AG04449 (cell line): ENCODE measurements around the gene POLH.

ENCODE experiments used
- CTCF ChIA-PET: fragments of 350-600 bp; formaldehyde crosslinking; extraction: SDS; loops from one replicate; lab custom pipeline; 2021; ENCODE audit warnings: antibody characterized with exemption; lab: Yijun Ruan, JAX
- POLR2A ChIA-PET: fragments of 400-600, 350-600 bp; formaldehyde crosslinking; extraction: SDS; loops from one replicate; lab custom pipeline; 2020; ENCODE audit warnings: antibody characterized with exemption, inconsistent platforms; lab: Yijun Ruan, JAX
- DNase-seq: peaks from one replicate; pipeline ENCODE4 v3.0.0-alpha.2; 2010; ENCODE audit warnings: low read depth, low spot score
- H3K4me3 ChIP-seq: 2 replicates; pipeline ENCODE4 v1.5.1; 2011; ENCODE audit warnings: low read depth, mild to moderate bottlenecking, control low read depth, low read length
- TF ChIP-seq, protein P1 (sequence below): IDR thresholded peaks from one replicate; pipeline ENCODE4 v1.5.1; 2011; ENCODE audit warnings: mild to moderate bottlenecking, moderate library complexity, low read length, control low read depth, inconsistent platforms; ENCODE audit not compliant: insufficient read depth; ENCODE audit errors: missing control alignments

The POLH gene

DNA sequence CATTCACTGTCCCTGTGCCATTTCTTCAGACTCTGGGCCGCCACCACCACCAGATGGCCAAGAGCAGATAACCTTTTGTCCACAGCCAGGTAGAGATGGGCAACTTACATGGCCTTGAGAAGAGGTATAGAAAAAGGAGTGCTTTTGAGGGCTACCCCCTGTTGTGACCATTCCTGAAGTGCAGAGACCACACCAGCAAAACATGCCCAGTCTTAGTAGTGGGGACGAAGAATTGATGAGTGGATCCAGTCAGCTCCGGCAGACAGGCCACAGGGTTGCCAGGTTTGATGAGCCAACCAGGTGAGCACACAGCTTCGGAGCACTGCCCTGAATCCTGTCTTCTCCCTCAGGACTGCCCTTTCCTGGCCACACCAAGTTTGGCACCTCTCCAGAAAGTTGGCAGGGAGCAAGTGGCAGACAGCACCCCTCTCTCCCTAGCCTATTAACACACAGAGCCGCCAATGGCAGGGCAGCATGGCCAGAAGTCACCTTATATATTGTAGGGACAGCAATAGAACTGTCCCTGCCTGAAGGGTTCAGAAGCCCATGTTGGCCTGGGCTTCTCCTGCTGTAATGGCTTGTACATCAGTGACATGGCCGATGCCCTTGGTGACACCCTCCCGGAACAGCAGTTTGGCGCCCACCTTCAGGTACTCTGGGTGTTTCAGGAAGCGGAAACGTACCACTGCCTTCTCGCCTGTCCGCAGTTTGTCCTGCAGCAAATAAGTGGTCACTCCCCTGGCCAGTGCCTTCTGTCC is 45.3 kb downstream of the POLH start:
- TF ChIP-seq, protein P1, sequence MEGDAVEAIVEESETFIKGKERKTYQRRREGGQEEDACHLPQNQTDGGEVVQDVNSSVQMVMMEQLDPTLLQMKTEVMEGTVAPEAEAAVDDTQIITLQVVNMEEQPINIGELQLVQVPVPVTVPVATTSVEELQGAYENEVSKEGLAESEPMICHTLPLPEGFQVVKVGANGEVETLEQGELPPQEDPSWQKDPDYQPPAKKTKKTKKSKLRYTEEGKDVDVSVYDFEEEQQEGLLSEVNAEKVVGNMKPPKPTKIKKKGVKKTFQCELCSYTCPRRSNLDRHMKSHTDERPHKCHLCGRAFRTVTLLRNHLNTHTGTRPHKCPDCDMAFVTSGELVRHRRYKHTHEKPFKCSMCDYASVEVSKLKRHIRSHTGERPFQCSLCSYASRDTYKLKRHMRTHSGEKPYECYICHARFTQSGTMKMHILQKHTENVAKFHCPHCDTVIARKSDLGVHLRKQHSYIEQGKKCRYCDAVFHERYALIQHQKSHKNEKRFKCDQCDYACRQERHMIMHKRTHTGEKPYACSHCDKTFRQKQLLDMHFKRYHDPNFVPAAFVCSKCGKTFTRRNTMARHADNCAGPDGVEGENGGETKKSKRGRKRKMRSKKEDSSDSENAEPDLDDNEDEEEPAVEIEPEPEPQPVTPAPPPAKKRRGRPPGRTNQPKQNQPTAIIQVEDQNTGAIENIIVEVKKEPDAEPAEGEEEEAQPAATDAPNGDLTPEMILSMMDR = no peak
- H3K4me3 ChIP-seq = no peak overlapping the region
- POLR2A ChIA-PET = interaction anchor here (1.1 kb wide), 1 partner anchor 458 kb away, joined by 4 read pairs; no protein-coding TSS in a partner anchor
- no peak for DNase-seq
- CTCF ChIA-PET = interaction anchor here (2.0 to 5.5 kb wide), 2 partner anchors 13 to 458 kb away, joined by 7 to 44 read pairs; no protein-coding TSS in a partner anchor

DNA sequence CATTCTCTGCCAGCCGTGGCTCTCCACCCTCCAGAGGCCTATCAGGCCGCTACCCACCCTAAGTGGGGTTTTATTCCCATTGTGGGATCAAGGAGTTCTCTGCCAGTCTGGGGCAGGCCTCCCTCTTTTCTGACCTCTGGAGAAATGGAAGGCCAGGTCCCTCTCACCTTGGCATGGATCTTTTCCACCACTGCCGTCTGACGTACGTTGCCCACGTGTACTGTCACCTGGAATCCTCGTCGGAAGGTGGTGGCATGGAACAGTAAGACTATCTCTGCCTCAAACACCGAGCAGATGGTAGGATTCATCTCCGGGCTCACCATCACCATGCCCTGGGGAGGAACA is 45.8 kb downstream of the POLH start:
- ChIA-PET POLR2A (no interaction called here), CTCF (interaction anchor here (2.0 to 5.5 kb wide), 2 partner anchors 13 to 457 kb away, joined by 7 to 44 read pairs; no protein-coding TSS in a partner anchor)
- no peak overlapping the region for H3K4me3 ChIP-seq
- DNase-seq = no peak
- TF ChIP-seq, protein P1 = no peak

DNA sequence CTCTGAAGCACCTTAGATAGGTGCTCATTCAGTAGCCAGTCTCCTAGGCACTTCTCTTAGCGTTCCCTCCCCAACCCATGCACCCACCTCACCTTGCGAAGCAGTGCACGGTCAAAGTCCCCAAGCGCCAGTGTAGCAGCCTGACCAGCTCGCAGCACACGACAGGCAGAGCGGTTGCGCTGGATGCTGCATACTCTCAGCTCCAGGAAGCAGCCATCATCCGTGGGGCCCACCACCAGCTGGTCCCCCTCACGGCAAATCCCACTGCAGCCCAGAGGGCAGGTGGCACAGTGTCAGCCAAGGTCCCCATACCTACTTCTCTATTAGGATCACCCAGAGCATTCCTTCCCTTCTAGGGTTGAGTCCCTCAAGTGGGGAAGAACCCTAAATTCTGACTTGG is 46.6 kb downstream of the POLH start:
- TF ChIP-seq, protein P1 = no peak

DNA sequence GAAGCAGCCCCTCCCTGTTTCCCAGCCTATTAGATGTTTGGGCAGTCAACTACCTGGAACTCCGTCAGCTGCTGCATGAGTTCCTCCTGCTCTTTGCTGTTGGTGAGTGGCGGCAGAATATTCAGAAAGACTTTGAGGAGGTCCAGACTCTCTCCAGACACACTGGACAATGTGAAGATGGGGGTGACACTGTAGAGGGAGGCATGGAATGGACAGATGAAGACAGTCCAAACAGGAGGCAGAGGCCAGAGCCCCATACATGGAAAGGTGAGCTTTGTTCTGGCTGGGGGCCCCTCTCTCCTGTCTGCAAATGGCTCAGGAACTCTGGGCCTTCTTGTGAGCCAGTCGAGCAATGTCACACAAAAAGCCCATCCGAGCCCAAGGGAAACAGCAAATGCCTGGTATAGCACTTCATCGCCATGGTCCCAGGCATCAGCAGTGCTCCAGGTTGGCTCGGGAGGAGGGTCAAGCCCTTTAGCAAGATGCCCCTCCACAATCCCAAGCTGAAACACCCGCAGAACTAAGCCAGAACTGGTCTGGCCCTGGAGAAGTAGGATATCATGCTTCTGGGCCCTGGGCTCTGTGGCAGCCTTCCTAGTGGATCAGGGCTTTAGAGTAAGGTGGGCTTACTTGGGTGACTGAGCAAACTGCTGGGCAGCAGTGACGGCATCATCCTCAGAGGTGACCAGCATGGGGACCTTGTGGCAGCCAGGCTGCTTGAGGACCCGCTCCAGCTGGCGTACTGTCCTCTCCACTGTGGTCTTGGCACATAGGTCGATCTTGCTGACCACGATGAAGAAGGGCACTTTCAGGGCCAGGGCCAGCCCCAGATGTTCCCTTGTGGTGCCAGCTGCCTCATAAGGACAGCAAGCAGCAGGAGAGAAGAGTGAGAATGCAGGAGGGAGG is 48.1 kb downstream of the POLH start:
- CTCF ChIA-PET = interaction anchor here (0.6 to 3.5 kb wide), 2 partner anchors 16 to 706 kb away, joined by 3 to 21 read pairs; no protein-coding TSS in a partner anchor
- POLR2A ChIA-PET = interaction anchor here (0.6 kb wide), 1 partner anchor 8 kb away, joined by 5 read pairs; no protein-coding TSS in a partner anchor
- DNase-seq = no peak
- no peak overlapping the region for H3K4me3 ChIP-seq
- TF ChIP-seq, protein P1 = no peak

More for the DNA sequence above, 46.6 kb downstream of the POLH start:
- no peak overlapping the region for H3K4me3 ChIP-seq
- ChIA-PET CTCF (interaction anchor here (2.0 kb wide), 1 partner anchor 456 kb away, joined by 7 read pairs; no protein-coding TSS in a partner anchor), POLR2A (interaction anchor here (0.9 kb wide), 1 partner anchor 9 kb away, joined by 3 read pairs; no protein-coding TSS in a partner anchor)
- no peak for DNase-seq

DNA sequence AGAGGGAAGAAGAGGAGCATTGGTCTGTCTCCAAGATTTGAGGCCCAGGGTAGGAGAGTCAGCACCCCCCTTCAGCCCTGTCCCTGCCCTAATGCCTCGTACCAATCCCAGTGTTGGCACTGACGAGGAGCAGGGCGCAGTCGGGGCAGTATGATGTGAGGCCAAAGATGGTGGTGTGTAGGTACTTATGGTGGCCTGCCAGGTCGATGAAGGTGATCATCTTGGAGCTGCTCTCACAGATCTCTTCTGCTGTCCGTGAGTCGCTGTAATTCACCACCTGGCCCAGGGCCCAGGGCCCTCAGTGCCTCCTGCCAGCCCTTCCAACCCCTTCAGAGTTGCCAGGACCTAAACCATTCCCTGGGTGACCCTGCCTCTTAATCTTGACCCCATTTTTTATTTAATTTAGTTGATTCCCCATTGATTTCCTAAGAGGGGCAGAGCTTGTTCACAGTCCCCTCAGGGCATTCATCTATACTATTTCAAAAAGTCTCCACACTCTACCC is 48.9 kb downstream of the POLH start:
- no peak for DNase-seq
- ChIA-PET POLR2A (interaction anchor here (0.6 kb wide), 1 partner anchor 8 kb away, joined by 5 read pairs; no protein-coding TSS in a partner anchor), CTCF (interaction anchor here (2.1 to 3.5 kb wide), 2 partner anchors 11 to 17 kb away, joined by 6 to 21 read pairs; no protein-coding TSS in a partner anchor)
- TF ChIP-seq, protein P1 = no peak
- no peak overlapping the region for H3K4me3 ChIP-seq
